ENCODE data around the gene COP1.

DNA sequence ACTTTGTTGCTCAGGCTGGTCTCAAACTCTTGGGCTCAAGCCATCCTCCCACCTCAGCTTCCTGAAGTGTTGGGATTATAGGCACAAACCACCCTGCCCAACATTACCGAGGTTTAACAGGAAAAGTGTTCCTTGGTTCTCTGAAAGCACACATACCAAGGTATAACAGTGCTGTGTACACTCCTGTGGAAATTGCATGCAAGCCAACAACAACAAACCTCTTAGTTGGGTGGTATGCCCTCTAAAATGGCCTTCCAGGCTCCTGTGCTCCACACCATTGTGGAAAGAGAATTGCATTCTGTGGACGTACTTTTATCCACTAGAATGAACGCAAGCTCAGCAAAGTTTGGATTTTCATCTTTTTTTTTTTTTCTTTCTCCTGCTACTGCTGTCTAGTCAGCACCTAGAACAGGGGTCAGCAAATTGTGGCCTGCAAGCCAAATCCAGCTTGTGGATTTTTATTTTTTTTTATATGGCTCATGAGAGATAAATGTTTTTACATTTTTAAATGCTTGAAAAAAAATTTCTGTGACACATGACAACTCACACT, 271.4 kb downstream of the COP1 start:
- TF ChIP-seq, protein P1, sequence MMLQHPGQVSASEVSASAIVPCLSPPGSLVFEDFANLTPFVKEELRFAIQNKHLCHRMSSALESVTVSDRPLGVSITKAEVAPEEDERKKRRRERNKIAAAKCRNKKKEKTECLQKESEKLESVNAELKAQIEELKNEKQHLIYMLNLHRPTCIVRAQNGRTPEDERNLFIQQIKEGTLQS (IDR thresholded peaks at IDR 0.05; ENCODE audit: borderline replicate concordance, extremely low read depth, low read depth, low read length), result no peak
- TF ChIP-seq, protein P2, sequence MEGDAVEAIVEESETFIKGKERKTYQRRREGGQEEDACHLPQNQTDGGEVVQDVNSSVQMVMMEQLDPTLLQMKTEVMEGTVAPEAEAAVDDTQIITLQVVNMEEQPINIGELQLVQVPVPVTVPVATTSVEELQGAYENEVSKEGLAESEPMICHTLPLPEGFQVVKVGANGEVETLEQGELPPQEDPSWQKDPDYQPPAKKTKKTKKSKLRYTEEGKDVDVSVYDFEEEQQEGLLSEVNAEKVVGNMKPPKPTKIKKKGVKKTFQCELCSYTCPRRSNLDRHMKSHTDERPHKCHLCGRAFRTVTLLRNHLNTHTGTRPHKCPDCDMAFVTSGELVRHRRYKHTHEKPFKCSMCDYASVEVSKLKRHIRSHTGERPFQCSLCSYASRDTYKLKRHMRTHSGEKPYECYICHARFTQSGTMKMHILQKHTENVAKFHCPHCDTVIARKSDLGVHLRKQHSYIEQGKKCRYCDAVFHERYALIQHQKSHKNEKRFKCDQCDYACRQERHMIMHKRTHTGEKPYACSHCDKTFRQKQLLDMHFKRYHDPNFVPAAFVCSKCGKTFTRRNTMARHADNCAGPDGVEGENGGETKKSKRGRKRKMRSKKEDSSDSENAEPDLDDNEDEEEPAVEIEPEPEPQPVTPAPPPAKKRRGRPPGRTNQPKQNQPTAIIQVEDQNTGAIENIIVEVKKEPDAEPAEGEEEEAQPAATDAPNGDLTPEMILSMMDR (IDR thresholded peaks at IDR 0.05 in 2 of 3, conservative IDR thresholded peaks at IDR 0.05 in 1 of 3; ENCODE audit: control insufficient read depth in 2 of 3, extremely low read depth in 1 of 3, insufficient read depth in 1 of 3, low read depth in 3 of 3, low read length in 3 of 3), result no peak
- TF ChIP-seq TCF7 (IDR thresholded peaks at IDR 0.05; ENCODE audit: borderline replicate concordance) (no peak), ZNF207 (IDR thresholded peaks at IDR 0.05; ENCODE audit: borderline replicate concordance) (no peak), SMARCA5 (IDR thresholded peaks at IDR 0.05) (no peak), SIN3A (IDR thresholded peaks at IDR 0.05; ENCODE audit: low read depth, low read length) (no peak), CHD4 (IDR thresholded peaks at IDR 0.05) (no peak), CBFB (IDR thresholded peaks at IDR 0.05; ENCODE audit: low read depth) (no peak), MTA3 (IDR thresholded peaks at IDR 0.05; ENCODE audit: borderline replicate concordance, low read length) (no peak), NR2C1 (IDR thresholded peaks at IDR 0.05) (no peak), POLR2A (IDR thresholded peaks at IDR 0.05; ENCODE audit: low read depth, low read length) (no peak)
- TF ChIP-seq, protein P3, sequence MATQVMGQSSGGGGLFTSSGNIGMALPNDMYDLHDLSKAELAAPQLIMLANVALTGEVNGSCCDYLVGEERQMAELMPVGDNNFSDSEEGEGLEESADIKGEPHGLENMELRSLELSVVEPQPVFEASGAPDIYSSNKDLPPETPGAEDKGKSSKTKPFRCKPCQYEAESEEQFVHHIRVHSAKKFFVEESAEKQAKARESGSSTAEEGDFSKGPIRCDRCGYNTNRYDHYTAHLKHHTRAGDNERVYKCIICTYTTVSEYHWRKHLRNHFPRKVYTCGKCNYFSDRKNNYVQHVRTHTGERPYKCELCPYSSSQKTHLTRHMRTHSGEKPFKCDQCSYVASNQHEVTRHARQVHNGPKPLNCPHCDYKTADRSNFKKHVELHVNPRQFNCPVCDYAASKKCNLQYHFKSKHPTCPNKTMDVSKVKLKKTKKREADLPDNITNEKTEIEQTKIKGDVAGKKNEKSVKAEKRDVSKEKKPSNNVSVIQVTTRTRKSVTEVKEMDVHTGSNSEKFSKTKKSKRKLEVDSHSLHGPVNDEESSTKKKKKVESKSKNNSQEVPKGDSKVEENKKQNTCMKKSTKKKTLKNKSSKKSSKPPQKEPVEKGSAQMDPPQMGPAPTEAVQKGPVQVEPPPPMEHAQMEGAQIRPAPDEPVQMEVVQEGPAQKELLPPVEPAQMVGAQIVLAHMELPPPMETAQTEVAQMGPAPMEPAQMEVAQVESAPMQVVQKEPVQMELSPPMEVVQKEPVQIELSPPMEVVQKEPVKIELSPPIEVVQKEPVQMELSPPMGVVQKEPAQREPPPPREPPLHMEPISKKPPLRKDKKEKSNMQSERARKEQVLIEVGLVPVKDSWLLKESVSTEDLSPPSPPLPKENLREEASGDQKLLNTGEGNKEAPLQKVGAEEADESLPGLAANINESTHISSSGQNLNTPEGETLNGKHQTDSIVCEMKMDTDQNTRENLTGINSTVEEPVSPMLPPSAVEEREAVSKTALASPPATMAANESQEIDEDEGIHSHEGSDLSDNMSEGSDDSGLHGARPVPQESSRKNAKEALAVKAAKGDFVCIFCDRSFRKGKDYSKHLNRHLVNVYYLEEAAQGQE (IDR thresholded peaks at IDR 0.05; ENCODE audit: low read depth, low read length), result no peak
- TF ChIP-seq, protein P4, sequence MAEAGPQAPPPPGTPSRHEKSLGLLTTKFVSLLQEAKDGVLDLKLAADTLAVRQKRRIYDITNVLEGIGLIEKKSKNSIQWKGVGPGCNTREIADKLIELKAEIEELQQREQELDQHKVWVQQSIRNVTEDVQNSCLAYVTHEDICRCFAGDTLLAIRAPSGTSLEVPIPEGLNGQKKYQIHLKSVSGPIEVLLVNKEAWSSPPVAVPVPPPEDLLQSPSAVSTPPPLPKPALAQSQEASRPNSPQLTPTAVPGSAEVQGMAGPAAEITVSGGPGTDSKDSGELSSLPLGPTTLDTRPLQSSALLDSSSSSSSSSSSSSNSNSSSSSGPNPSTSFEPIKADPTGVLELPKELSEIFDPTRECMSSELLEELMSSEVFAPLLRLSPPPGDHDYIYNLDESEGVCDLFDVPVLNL (IDR thresholded peaks at IDR 0.05; ENCODE audit: low read depth, low read length), result no peak
- TF ChIP-seq, protein P5, sequence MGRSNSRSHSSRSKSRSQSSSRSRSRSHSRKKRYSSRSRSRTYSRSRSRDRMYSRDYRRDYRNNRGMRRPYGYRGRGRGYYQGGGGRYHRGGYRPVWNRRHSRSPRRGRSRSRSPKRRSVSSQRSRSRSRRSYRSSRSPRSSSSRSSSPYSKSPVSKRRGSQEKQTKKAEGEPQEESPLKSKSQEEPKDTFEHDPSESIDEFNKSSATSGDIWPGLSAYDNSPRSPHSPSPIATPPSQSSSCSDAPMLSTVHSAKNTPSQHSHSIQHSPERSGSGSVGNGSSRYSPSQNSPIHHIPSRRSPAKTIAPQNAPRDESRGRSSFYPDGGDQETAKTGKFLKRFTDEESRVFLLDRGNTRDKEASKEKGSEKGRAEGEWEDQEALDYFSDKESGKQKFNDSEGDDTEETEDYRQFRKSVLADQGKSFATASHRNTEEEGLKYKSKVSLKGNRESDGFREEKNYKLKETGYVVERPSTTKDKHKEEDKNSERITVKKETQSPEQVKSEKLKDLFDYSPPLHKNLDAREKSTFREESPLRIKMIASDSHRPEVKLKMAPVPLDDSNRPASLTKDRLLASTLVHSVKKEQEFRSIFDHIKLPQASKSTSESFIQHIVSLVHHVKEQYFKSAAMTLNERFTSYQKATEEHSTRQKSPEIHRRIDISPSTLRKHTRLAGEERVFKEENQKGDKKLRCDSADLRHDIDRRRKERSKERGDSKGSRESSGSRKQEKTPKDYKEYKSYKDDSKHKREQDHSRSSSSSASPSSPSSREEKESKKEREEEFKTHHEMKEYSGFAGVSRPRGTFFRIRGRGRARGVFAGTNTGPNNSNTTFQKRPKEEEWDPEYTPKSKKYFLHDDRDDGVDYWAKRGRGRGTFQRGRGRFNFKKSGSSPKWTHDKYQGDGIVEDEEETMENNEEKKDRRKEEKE (IDR thresholded peaks at IDR 0.05), result no peak
